Small intestine (tissue), 7 donors: ENCODE results near the gene NFATC1. TPM values are rescaled to one million over a fixed set of nuclear protein-coding genes. Genes with fewer than 3 reads are reported as not detected.

ENCODE experiments used
- DNase-seq, 2 donors: peaks; one replicate each; pipeline versions ENCODE4 v3.0.0 to v3.0.0-alpha.2; 2013
- FAIRE-seq: peaks from 2 replicates; lab custom pipeline; 2012; peaks lifted over from hg19 to GRCh38; lab: Jason Lieb, UNC
- H3K27ac ChIP-seq, 3 donors: one replicate each; pipeline ENCODE4 v1.5.1; 2013; ENCODE audit warnings: low read length in 2 of 3, mild to moderate bottlenecking in 2 of 3, control low read depth in 1 of 3, inconsistent platforms in 1 of 3, low read depth in 1 of 3, moderate library complexity in 1 of 3
- H3K27me3 ChIP-seq, 3 donors: one replicate each; pipeline ENCODE4 v1.6.1; 2013; ENCODE audit warnings: low read length in 3 of 3, inconsistent platforms in 1 of 3; ENCODE audit not compliant: control insufficient read depth in 3 of 3, insufficient read depth in 3 of 3
- H3K36me3 ChIP-seq, 3 donors: one replicate each; pipeline ENCODE4 v1.6.1; 2013; ENCODE audit warnings: low read length in 3 of 3, inconsistent platforms in 1 of 3, low read depth in 1 of 3, mild to moderate bottlenecking in 1 of 3, moderate library complexity in 1 of 3; ENCODE audit not compliant: control insufficient read depth in 3 of 3, insufficient read depth in 2 of 3
- H3K4me1 ChIP-seq, 3 donors: one replicate each; pipeline ENCODE4 v1.6.1; 2013; ENCODE audit warnings: low read length in 2 of 3, inconsistent platforms in 1 of 3, low read depth in 1 of 3, mild to moderate bottlenecking in 1 of 3, moderate library complexity in 1 of 3; ENCODE audit not compliant: control insufficient read depth in 3 of 3, insufficient read depth in 2 of 3
- H3K4me3 ChIP-seq, 3 donors: one replicate each; pipeline ENCODE4 v1.5.1; 2013; ENCODE audit warnings: low read length in 3 of 3, control low read depth in 1 of 3, inconsistent platforms in 1 of 3, low read depth in 1 of 3, mild to moderate bottlenecking in 1 of 3, moderate library complexity in 1 of 3
- H3K9me3 ChIP-seq, 2 donors: one replicate each; pipeline ENCODE4 v1.6.1; 2013; ENCODE audit warnings: low read depth in 1 of 2, low read length in 1 of 2; ENCODE audit not compliant: control insufficient read depth in 2 of 2, insufficient read depth in 1 of 2
- WGBS, 3 donors: extraction: QIAGEN DNeasy Blood & Tissue Kit; methylation state at CpG; one replicate each; pipeline ENCODE4 v1.1.7; 2013; 5-methylcytosine and 5-hydroxymethylcytosine counted together
- polyA plus RNA-seq, 4 donors: library from polyadenylated mRNA; stranded (reverse) in 3 of 4; unstranded in 1 of 4; fragments of 200-250 nt in 3 of 4; fragments of 120-200 nt in 1 of 4; gene quantifications; one replicate each; pipeline versions ENCODE4 v1.2.1 to v1.2.3, GENCODE V29; 2013
- donor health status: healthy with polysubstance abuse.
- donor health status: control.
- donor health status: control.
- donor health status: Bipolar disorder and iron deficiency.
- donor health status: healthy.

The NFATC1 gene
- polyA plus RNA-seq, 4 donors = 0.67 to 5.9 (median 2.2) TPM

- no peak for FAIRE-seq
- H3K9me3 ChIP-seq = no peaks in the 10 kb centered on the region
- no peak overlapping the region for H3K27ac ChIP-seq
- DNase-seq = no peak
- no peaks in the 10 kb centered on the region for H3K4me1 ChIP-seq
- H3K36me3 ChIP-seq = peaks cover 0 to 10% (median 0%) of the 10 kb centered on the region in 3 donors
- 28 to 41% (median 39%) methylated on average over 16 to 17 of the region's 17 CpGs for WGBS, 3 donors
- H3K4me3 ChIP-seq = no peak overlapping the region
- H3K27me3 ChIP-seq = peaks cover 0 to 21% (median 0%) of the 10 kb centered on the region in 3 donors
These were observed 11.5 kb upstream of the NFATC1 start for GRCh38 chr18:79384151-79384807.

- DNase-seq (no peak), FAIRE-seq (no peak)
- Histone ChIP-seq H3K27me3 (peaks cover 0 to 27% (median 0%) of the 10 kb centered on the region in 3 donors), H3K27ac (no peak overlapping the region), H3K4me3 (no peak overlapping the region), H3K4me1 (no peaks in the 10 kb centered on the region), H3K9me3 (no peaks in the 10 kb centered on the region), H3K36me3 (peaks cover 0 to 7% (median 0%) of the 10 kb centered on the region in 3 donors)
- WGBS, 3 donors = 67 to 69% (median 67%) methylated on average over 16 of the region's 16 CpGs
These were observed 10.9 kb upstream of the NFATC1 start for GRCh38 chr18:79384834-79385233.

- H3K27ac ChIP-seq = no peak overlapping the region
- no peak for FAIRE-seq
- WGBS, 3 donors = 69 to 78% (median 74%) methylated on average over 13 to 17 of the region's 17 CpGs
- H3K27me3 ChIP-seq = peaks cover 0 to 28% (median 0%) of the 10 kb centered on the region in 3 donors
- H3K4me3 ChIP-seq = no peak overlapping the region
- H3K36me3 ChIP-seq = peaks cover 0 to 3% (median 0%) of the 10 kb centered on the region in 3 donors
- H3K4me1 ChIP-seq = no peaks in the 10 kb centered on the region
- no peak for DNase-seq
- no peaks in the 10 kb centered on the region for H3K9me3 ChIP-seq
These were observed 10.4 kb upstream of the NFATC1 start for GRCh38 chr18:79385326-79385707.

- DNase-seq (no peak), FAIRE-seq (no peak)
- Histone ChIP-seq H3K4me1 (no peaks in the 10 kb centered on the region), H3K4me3 (no peak overlapping the region), H3K27me3 (peaks cover 0 to 31% (median 0%) of the 10 kb centered on the region in 3 donors), H3K9me3 (no peaks in the 10 kb centered on the region), H3K36me3 (no peaks in the 10 kb centered on the region), H3K27ac (no peak overlapping the region)
- WGBS, 3 donors = 69 to 72% (median 70%) methylated on average over 21 of the region's 21 CpGs
These were observed 9.9 kb upstream of the NFATC1 start for GRCh38 chr18:79385708-79386341.

GRCh38 chr18:79386547-79386946, 9.2 kb upstream of the NFATC1 start:
- no peak for DNase-seq
- 80 to 89% (median 89%) methylated on average over 14 of the region's 14 CpGs for whole genome bisulfite sequencing, 3 donors

GRCh38 chr18:79387214-79387613, 8.5 kb upstream of the NFATC1 start:
- no peak for DNase-seq
- Histone ChIP-seq H3K27me3 (peaks cover 0 to 41% (median 4%) of the 10 kb centered on the region in 3 donors), H3K36me3 (no peaks in the 10 kb centered on the region), H3K4me3 (no peak overlapping the region), H3K27ac (no peak overlapping the region), H3K9me3 (no peaks in the 10 kb centered on the region), H3K4me1 (no peaks in the 10 kb centered on the region)
- 59 to 80% (median 76%) methylated on average over 6 of the region's 6 CpGs for WGBS, 3 donors
- FAIRE-seq = no peak

More at GRCh38 chr18:79386547-79386946, 9.2 kb upstream of the NFATC1 start:
- Histone ChIP-seq H3K4me3 (no peak overlapping the region), H3K36me3 (no peaks in the 10 kb centered on the region), H3K27ac (no peak overlapping the region), H3K9me3 (no peaks in the 10 kb centered on the region), H3K4me1 (no peaks in the 10 kb centered on the region), H3K27me3 (peaks cover 0 to 36% (median 4%) of the 10 kb centered on the region in 3 donors)
- FAIRE-seq = no peak

- no peak for DNase-seq
- Histone ChIP-seq H3K4me3 (no peak overlapping the region), H3K36me3 (no peaks in the 10 kb centered on the region), H3K9me3 (no peaks in the 10 kb centered on the region), H3K4me1 (no peaks in the 10 kb centered on the region), H3K27me3 (peaks cover 0 to 45% (median 4%) of the 10 kb centered on the region in 3 donors), H3K27ac (no peak overlapping the region)
- FAIRE-seq = no peak
- WGBS, 3 donors = 30 to 60% (median 50%) methylated on average over 11 of the region's 11 CpGs
These were observed 8.1 kb upstream of the NFATC1 start for GRCh38 chr18:79387615-79388014.

GRCh38 chr18:79388043-79388442, 7.7 kb upstream of the NFATC1 start:
- no peak overlapping the region for H3K27ac ChIP-seq
- DNase-seq (no peak), FAIRE-seq (no peak)
- 45 to 54% (median 51%) methylated on average over 5 to 7 of the region's 7 CpGs for WGBS, 3 donors
- H3K4me1 ChIP-seq = peaks cover 0 to 3% (median 3%) of the 10 kb centered on the region in 3 donors
- peaks cover 0 to 48% (median 4%) of the 10 kb centered on the region in 3 donors for H3K27me3 ChIP-seq
- no peak overlapping the region for H3K4me3 ChIP-seq
- H3K36me3 ChIP-seq = no peaks in the 10 kb centered on the region
- no peaks in the 10 kb centered on the region for H3K9me3 ChIP-seq
